Measurements from ENCODE around the gene NRG3.
"Not testable (repeated sequence)": the region's sequence is repeated elsewhere in the genome, so short reads cannot be mapped to it uniquely, and the experiment has no call there.

Gene NRG3

GRCh38 chr10:82282782-82283456 is 407.9 kb downstream of the NRG3 start:
- DNase-seq (ENCODE audit: low read depth): no peak

DNA sequence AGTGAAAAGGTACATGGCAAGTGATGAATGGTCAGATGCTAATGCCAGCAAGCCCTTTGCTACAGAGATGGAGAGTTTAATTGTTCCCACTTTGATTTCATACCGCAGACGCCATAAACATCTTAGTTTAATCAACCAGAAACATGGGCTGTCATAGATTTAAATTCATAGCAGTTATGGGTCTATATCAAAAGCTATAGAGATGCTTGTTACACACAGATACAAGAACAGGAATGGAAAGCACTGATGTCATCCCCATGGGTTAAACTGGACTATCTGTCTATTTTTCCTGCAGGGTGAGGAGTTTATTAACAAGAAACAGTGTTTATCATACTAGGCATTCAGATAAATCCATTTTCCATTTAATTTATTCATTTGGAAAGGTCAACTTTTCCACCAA is 409.2 kb downstream of the NRG3 start:
- no peak for DNase-seq (ENCODE audit: low read depth)

- DNase-seq (ENCODE audit: low read depth): no peak
Observed at GRCh38 chr10:82288461-82288881, 413.5 kb downstream of the NRG3 start.

DNA sequence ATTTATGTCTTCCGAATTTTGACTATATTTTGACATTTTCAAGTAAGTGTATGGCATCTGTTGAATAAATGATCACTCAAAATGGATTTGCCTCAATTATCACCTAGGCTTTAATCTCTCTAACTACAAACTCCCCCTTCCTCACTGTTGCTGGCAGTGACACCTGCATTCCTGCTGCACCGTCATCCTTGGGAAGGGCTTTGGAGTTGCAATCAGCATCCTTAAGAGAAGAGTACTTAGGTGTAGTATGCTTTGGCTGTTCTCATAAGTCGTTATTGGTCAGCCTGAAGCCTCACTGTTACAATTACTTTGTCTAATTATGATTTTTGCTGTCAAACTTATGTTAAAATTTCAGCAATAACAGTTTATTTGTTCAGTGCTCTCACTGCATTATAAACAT is 415.0 kb downstream of the NRG3 start:
- DNase-seq (ENCODE audit: low read depth): no peak

DNA sequence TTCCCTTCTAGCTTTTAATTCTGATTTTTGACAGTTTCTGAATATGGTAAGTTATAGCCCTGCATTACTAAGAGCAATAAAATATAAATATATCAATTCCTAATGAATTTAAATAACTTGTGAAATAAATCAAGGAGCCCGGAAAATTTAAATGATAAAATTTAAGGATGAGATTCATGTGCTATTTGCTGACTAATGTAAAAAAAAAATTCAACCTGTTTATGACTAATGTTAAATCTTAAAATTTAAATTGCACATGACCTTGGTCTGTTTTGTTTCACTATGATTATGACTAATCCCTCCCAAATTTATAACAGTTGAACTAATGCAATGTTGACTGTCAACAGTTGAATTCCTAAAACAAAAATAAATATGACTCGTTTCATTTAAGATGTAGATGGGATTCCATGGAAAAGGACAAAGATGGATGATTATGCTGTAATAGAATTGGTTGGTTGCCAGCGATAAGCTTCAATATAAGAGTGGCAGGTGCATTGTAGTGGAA is 419.9 kb downstream of the NRG3 start:
- no peak for DNase-seq (ENCODE audit: low read depth)

- no peak for DNase-seq (ENCODE audit: low read depth)
Observed at GRCh38 chr10:82308641-82309040, 433.6 kb downstream of the NRG3 start.

GRCh38 chr10:82310839-82311238 is 435.8 kb downstream of the NRG3 start:
- no peak for DNase-seq (ENCODE audit: low read depth)

GRCh38 chr10:82313401-82313800 is 438.4 kb downstream of the NRG3 start:
- no peak for DNase-seq (ENCODE audit: low read depth)

GRCh38 chr10:82318534-82318933 is 443.5 kb downstream of the NRG3 start:
- no peak for DNase-seq (ENCODE audit: low read depth)

DNA sequence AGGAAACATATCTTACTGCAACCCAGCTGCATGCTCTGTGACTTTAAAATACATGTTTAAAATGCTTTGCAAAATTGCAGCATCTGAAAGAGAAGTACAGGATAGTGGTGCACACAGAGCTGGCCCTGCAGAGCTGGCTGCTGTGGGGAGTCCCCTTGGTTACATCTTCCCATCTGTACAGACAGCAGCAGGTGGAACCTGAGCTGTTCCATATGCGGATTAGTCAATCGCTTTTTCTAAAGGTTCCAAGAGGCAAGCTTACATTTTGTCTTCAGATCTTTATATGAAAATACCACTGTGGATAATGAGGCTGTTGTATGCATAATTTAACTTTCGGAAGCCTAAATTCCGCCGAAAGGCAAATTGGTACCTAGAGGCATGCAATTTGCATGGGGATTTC is 444.1 kb downstream of the NRG3 start:
- DNase-seq (ENCODE audit: low read depth): no peak

GRCh38 chr10:82319562-82319961 is 444.6 kb downstream of the NRG3 start:
- DNase-seq (ENCODE audit: low read depth): no peak

DNA sequence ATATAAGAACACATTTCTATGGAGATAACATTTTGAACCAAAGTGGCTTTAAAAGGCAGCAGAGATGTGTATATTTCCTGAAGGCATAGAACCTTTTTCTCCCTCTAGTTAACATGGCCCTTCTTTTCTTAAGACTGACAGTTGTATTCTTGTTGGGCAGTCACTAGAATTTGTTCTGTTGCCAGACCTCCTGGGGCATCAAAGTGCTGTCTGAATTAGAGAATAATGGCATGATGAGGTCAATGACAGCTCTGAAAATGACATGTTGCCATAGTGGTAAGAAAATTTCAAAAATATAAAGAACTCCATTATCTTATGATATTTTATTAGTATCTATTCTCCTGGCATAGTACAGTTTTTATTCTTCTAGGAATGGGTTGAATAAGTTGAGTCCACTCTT is 446.7 kb downstream of the NRG3 start:
- no peak for DNase-seq (ENCODE audit: low read depth)

DNA sequence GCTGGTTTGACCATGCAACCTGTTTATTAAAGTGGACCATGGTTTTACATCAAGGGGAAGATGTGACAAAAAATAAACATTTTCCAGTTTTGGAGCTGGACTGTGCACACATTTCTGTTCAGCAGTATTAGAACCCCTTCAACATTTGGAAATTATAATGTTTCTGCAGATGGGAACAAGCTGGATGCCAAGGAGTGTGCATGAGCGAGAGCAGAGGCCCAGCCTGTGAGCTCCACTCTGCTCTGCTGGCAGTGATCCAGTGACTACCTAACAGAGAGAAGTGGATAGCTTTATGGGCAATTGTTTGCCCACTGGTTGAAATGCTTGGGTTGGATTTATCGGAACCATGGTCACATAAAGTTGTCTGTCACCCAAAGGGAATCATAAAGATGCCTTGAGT is 456.7 kb downstream of the NRG3 start:
- DNase-seq (ENCODE audit: low read depth): no peak

DNA sequence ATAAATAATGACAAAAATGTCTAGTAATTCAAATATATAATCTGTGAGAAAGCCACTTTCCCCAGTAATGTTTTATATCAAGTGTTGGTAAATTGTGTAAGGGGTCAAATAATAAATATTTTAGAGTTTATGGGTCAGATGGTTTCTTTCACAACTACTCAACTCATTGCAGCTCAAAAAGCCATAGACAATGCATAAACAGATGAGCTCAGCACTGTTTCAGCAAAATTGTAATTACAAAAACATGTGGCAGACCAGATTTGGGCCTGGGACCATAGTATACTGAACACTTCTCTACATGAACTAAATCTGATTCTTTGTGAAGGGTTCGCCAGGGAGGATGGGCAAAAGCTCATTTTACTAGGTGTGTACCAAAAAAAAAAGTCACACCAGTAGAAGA is 460.8 kb downstream of the NRG3 start:
- DNase-seq (ENCODE audit: low read depth): no peak

DNA sequence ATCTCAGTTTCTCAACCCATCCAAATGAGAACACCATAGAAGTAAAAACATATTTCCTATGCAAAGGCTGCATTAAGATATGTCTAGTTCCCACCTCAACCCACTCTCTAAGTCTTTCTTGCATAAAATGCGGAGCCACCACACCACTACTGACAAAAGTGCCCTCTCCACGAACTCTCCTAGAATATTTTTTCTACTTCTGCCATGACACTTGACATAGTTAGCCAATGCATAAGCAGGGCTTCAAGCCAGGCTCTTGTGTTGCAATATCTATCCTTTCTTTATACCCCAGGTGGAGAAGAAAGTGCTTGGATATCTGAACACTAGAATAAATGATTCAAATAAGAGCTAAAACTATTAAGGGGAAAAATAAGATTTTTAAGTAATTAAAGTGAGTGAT is 465.2 kb downstream of the NRG3 start:
- DNase-seq (ENCODE audit: low read depth): no peak

- DNase-seq (ENCODE audit: low read depth): not testable (repeated sequence)
Observed at GRCh38 chr10:82349590-82349989, 474.6 kb downstream of the NRG3 start.

- DNase-seq (ENCODE audit: low read depth): no peak
Observed at GRCh38 chr10:82353381-82353780, 478.4 kb downstream of the NRG3 start.

GRCh38 chr10:82358486-82359099 is 483.6 kb downstream of the NRG3 start:
- no peak for DNase-seq (ENCODE audit: low read depth)

- DNase-seq (ENCODE audit: low read depth): no peak
Observed at GRCh38 chr10:82361256-82361655, 486.3 kb downstream of the NRG3 start.

- DNase-seq (ENCODE audit: low read depth): no peak
Observed at GRCh38 chr10:82377608-82378007, 502.6 kb downstream of the NRG3 start.

DNA sequence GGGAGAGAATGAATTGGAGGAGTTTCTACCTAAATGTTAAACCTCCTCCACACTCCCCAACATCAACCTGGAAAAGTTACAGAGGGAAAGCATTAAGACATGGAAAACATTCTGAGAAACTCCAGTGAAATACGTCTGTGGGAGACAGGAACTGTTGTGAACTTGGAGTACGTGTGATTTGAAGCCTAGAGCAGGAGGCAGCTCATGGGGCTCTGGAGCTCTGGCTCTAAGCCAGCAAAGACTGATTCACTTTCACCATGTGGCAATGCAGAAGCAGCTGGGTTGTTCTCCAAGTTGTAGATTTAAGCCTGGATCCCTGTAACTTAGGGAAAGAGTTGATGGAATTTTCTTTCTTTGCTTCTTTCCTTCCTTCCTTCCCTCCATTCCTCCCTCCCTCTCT is 503.2 kb downstream of the NRG3 start:
- DNase-seq (ENCODE audit: low read depth): no peak

DNA sequence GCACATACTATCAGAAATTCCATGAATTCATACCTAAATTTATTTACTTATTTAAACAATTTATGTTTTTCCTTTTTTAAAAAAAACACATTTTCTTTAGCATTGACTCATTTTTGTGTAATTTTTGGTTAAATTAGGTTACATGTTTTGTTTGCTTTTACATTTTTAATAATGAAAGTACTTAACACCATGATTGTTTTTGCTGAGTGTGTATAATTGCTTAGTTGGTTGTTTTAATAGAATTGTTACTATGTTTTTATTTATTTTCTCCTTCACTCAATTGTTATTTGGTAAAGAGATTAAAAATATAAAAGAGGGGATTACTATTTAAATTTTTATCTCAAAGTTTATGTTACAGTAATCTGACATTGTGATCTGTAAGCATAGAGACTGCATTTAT is 508.4 kb downstream of the NRG3 start:
- DNase-seq (ENCODE audit: low read depth): no peak

DNA sequence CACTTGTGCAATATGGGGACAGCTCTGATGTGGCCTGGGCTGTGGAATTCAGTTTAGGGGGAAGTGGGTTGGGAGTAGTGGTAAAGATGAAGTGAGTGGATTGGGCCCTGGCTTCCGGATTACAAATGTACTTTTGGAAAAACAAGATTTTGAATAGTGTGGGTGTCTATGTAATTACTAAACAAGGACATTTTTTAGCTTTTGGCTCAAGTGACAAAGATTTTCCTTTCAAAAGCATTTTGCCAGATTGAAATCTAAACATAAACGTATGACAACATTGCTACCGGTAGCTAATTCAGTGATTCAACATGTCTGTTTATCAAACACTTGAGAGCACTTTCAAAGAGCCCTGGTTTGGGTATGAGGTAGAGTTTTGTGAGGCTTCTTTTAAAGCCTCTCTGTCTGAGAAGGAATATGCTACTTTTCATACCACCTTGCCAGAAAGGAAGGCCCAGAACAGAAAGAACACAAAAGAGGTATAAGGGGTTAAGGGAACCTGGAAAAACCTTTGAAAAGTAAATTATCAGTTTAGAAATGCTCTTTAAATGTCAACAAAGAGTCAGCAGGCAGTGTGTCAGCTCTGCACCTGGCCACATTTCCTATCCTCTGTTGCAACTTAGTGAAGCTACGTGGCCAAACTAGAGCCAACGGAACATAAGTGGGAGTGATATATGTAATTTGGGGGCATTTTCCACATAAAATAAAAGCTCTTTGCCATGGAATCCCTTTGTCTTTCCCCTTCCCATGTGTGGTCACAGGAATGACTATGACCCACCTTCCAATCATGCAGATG is 516.1 kb downstream of the NRG3 start:
- no peak for DNase-seq (ENCODE audit: low read depth)
